ENCODE results near the gene RFX6.
A peak's percentile ranks its signal among the peaks of the same experiment; 100 is the strongest.

Gene RFX6

GRCh38 chr6:116945809-116946208, 68.8 kb downstream of the RFX6 start (continued):
- TF ChIP-seq ZNF692 (tag by site-specific recombination; IDR thresholded peaks at IDR 0.05) (peak; percentile 82), ZNF624 (tag by site-specific recombination; IDR thresholded peaks at IDR 0.05) (no peak), EGR2 (tag by site-specific recombination; IDR thresholded peaks at IDR 0.05; ENCODE audit: low read depth) (no peak), ZNF548 (tag by site-specific recombination; IDR thresholded peaks at IDR 0.05) (no peak), GLIS1 (tag by site-specific recombination; IDR thresholded peaks at IDR 0.05) (no peak), ZBTB1 (tag by site-specific recombination; IDR thresholded peaks at IDR 0.05) (0 out of 2 replicates have a peak, but pooled peaks have one; percentile 72), ZNF280C (tag by site-specific recombination; IDR thresholded peaks at IDR 0.05) (no peak), ZNF449 (tag by site-specific recombination; IDR thresholded peaks at IDR 0.05) (peak; percentile 60; the same call in 1 of the 2 replicates), OSR2 (tag by site-specific recombination; IDR thresholded peaks at IDR 0.05) (peak; percentile 95), ZBTB11 (tag by site-specific recombination; conservative IDR thresholded peaks at IDR 0.05; ENCODE audit: low read depth) (no peak), ZNF140 (tag by site-specific recombination; IDR thresholded peaks at IDR 0.05) (no peak), KLF10 (tag by site-specific recombination; IDR thresholded peaks at IDR 0.05) (peak; percentile 58; the same call in 1 of the 2 replicates), ZNF341 (tag by site-specific recombination; IDR thresholded peaks at IDR 0.05; ENCODE audit: low read depth) (no peak), ZNF704 (tag by site-specific recombination; IDR thresholded peaks at IDR 0.05) (no peak), ZNF76 (tag by site-specific recombination; IDR thresholded peaks at IDR 0.05; ENCODE audit: borderline replicate concordance, low read depth) (peak; percentile 51; the same call in 1 of the 2 replicates), KLF16 (tag by site-specific recombination; IDR thresholded peaks at IDR 0.05) (no peak; the same call in 1 of the 2 replicates), INSM2 (tag by site-specific recombination; IDR thresholded peaks at IDR 0.05) (peak; percentile 94), ZNF324 (tag by site-specific recombination; IDR thresholded peaks at IDR 0.05) (peak; percentile 92), ZNF26 (tag by site-specific recombination; IDR thresholded peaks at IDR 0.05) (no peak), ZNF610 (tag by site-specific recombination; IDR thresholded peaks at IDR 0.05; ENCODE audit: borderline replicate concordance) (peak; percentile 74; the same call in 1 of the 2 replicates), ZNF184 (tag by site-specific recombination; IDR thresholded peaks at IDR 0.05) (no peak), TSHZ1 (tag by site-specific recombination; IDR thresholded peaks at IDR 0.05; ENCODE audit: borderline replicate concordance) (peak; percentile 88; the same call in 1 of the 2 replicates), TRIM28 (IDR thresholded peaks at IDR 0.05; ENCODE audit: borderline replicate concordance, low read length) (peak; percentile 82; the same call in 1 of the 2 replicates)

Data from HEK293 (cell line).